NCI-H748 (cell line): Measurements from ENCODE around the gene ACTG2.
A peak's percentile ranks its signal among the peaks of the same experiment; 100 is the strongest.
"Not testable (repeated sequence)": the region's sequence is repeated elsewhere in the genome, so short reads cannot be mapped to it uniquely, and the experiment has no call there.

Source experiments
- DNase-seq: peaks from one replicate; lab custom pipeline; 2025; ENCODE audit not compliant: unreplicated experiment; lab: John Stamatoyannopoulos, UW

Gene ACTG2

DNA sequence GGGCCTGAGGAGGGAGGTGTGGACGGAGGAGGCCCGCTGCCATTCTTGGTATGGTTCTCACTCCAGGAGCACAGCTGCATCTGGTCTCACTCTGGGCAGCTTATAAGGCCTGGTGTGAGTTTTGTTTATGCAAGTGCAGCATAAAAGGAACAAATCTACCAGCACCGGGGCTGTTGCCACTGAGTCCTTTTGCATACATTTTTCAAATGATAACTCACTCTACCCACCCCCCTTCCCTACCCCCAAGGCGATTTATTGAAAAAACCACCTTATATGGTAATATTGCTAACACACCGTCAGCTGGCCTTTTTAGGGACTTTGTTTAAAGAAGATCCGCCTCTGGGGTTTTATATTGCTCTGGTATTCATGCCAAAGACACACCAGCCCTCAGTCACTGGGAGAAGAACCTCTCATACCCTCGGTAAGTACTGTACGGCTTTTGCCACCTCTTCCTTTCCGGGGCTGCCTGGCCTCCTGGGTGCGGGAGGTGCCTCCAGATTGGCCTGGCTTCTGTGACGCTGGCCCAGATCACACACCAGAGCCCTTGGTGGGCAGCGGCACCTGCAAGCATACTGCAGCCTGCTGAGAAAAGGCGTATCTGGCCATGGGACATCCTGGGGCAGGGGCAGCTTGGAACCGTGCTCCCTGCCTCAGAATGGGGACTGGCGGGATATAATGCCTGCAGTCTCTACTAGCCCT lies at the start of gene ACTG2:
Gene ACTG2 (plus strand): TSS at position 378 of the 699 bp plus-strand sequence. CDS start 8,304 bp downstream, outside the sequence.
- no peak for DNase-seq

- DNase-seq: no peak
Observed at GRCh38 chr2:73844087-73844486, 48.7 kb upstream of the ACTG2 start.

DNA sequence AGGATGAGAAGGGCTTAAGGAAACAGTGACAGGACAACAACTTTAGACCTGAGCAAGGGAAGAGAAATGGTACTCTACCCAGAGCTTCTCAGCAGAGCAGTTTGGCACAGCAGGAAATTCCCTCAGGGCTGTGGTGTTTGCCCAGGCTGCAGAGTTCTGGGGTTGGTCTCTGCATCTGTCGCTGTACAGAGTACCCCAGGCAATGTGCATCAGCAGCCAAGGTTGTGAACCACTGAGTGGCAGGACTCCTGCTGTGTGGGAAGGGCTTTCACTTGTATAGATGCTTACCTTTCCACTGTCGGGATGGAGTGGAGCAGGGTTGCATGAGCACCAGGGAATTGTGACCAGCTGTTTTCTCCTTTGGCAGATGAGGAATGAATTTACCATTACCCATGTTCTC lies 42.8 kb upstream of the ACTG2 start:
- no peak for DNase-seq

- peak; percentile 1 for DNase-seq
Observed at GRCh38 chr2:73851274-73851673, 41.5 kb upstream of the ACTG2 start.

DNA sequence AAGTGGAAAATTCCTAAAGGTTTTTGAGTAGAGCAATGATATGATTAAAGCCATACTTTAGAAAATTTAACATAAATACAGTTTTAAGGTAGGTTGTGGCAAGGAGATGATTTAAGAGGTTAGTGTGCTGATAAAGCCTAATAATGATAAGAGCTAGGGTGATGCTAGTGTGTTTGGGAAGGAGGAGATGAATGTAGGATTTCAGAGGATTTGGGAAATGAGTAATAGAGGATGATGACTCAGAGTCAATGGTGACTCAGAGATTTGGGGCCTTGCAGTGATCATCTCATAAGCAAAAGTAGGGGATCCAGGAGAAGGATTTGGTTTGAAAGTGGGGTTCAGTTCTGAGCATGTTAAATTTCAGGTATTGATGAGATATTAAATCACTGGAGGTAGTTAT lies 40.8 kb upstream of the ACTG2 start:
- DNase-seq: no peak

DNA sequence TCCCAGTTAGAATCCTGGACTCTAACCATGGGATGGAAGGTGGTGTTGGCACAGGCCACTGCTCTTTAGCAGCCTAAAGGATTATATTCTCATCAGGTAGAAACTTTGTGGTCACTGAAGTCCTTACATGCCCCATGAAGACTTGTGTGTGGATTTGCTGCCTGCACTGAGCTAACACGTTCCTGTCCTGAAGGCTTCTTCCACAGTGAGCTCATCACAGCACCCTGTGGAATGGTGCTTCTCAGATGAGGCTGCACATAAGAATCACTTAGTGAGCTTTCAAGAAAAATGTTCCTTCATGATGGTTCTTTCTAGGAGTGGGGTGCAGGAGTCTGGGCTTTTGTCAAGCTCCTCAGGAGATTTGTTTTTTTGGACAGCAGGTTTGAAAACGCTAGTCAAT lies 37.3 kb upstream of the ACTG2 start:
- no peak for DNase-seq

DNA sequence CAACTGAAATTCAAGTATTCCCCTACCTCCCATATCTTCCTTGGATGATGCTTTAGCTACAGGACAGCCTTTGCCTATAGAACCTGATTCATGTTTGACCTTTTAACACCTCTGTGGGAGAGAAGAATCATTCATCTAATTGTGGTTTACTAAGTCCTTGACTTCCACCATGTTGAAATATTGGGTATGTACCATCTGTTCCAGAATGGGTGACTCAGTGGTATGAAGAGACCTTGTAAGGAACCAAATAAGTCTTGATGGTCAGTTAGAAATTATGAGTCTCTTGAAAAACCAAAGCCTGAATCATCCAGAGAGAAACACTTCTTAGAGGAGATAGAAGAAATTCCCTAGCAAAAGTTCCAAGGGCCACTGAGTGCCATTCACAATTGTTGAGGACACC lies 36.6 kb upstream of the ACTG2 start:
- no peak for DNase-seq

GRCh38 chr2:73859721-73860586 lies 32.9 kb upstream of the ACTG2 start:
- DNase-seq: no peak

DNA sequence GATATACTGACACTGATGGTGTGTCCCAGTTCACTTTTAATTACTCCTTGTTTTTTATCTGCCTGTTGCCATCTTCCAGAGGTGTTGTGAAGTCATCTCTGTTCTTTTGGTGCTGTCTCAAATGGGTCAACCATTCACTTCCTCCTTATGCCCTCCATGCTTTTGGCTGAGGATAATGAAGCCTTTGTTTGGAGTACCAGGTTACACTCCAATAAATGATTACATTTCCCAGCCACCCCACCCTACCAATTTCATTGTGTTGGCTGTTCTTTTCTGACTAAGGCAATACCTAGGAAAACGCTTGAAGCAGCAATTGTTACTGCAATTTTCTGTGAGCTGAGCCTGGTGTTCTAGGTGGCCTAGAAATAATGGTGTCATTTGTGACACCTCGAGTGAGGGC lies 29.8 kb upstream of the ACTG2 start:
- peak; percentile 35 for DNase-seq

DNA sequence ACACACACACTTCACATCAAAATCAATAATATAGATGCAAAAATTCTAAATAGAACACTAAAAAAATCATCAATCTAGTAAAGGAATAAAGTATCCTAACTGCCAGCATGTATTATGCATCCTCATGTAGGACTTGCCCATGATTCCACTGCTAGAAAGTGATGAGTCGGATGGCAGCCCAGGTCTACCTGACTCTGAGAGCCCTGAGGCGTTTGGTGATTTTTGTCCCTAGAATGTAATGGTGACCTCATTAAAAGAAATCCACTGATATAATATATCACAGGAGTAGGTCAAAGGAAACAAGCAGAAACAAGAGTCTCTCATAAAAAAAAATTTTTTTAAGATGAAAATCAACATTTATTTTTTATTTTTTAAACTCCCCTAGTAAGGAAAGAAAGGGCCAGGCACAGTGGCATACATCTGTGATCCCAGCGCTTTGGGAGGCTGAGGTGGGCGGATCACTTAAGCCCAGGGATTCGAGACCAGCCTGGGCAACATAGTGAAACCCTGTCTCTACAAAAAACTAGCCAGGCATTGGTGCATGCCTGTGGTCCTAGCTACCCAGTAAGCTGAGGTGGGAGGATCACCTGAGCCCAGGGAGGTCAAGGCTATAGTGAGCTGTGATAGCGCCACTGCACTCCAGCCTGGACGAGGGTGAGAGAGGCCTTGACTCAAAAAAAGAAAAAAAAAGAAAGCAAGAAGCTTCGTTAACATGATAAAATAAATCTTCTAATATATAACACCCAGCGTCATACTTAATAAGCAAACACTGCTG lies 24.4 kb upstream of the ACTG2 start:
- no peak for DNase-seq

- no peak for DNase-seq
Observed at GRCh38 chr2:73870084-73870483, 22.7 kb upstream of the ACTG2 start.

DNA sequence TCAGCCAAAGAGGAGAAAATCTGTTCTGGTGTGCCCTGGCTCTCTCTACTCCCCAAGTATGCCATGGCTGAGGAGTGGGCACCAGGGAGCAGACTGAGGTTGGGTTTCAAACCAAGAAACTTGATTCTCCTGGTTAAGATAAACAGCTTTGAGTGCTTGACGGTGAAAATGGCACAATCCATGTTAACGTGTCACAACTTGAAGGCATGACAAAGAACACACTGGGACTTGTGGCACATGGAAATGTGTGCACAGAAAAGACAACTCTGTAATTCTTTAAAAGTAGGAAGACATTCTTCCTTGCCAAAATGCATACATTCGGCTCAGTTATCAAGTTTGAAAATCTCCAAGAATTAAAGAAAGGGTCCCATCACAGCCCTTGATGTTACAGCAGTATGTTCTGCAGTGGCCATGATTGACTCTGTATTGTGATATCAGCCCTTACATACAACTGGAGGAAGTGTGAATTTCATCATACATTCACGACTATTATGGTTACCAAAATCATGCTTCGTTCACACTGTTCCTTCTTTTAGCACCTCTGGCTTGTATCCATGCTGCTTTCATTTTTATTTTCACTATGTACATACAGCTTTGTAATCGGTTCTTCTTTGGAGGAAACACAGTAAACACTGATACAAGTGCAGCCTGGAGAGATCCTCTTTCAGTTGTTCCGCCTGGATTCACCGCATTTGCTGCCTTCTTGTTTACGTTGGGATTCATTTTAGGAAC lies 15.6 kb upstream of the ACTG2 start:
- DNase-seq: no peak

DNA sequence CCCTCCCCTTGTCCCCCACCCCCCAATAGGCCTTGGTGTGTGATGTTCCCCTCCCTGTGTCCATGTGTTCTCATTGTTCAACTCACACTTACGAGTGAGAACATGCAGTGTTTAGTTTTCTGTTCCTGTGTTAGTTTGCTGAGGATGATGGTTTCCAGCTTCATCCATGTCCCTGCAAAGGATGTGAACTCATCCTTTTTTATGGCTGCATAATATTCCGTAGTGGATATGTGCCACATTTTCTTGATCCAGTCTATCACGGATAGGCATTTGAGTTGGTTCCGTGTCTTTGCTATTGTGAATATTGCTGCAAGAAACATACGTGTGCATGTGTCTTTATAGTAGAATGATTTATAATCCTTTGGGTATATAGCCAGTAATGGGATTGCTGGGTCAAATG lies 14.8 kb upstream of the ACTG2 start:
- DNase-seq: not testable (repeated sequence)

DNA sequence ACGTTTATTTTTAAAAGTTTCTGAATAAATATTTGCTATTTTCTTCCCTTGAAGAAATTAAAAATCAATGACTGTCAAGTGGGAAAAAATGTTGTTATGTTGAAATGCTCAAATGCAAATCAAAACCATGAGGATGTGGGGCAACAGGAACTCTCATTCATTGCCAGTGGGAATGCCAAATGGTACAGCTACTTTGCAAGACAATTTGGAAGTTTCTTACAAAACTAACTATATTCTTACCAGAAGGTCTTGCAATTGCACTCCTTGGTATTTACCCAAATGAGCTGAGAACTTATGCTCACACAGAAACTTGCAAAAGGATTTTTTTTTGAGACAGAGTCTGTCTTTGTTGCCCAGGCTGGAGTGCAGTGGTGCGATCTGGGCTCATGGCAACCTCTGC lies 7.4 kb upstream of the ACTG2 start:
- DNase-seq: no peak

GRCh38 chr2:73886357-73886756 lies 6.5 kb upstream of the ACTG2 start:
- DNase-seq: no peak

GRCh38 chr2:73887596-73888353 lies 5.0 kb upstream of the ACTG2 start:
- not testable (repeated sequence) for DNase-seq

DNA sequence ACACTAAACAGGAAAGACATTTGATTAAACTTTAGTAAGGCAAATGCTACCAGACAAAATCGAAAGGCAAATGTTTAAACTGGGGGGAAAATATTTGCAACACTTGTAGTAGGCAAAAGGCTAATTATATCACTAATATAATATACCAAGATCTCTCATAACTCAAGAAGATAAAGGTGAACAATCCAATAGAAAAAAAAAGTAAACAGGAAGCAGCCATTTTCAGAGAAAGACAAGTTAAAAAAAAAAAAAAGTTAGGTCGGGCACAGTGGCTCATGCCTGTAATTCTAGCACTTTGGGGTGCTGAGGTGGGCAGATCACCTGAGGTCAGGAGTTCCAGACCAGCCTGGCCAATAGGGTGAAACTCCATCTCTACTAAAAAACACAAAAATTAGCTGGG lies 4.4 kb upstream of the ACTG2 start:
- no peak for DNase-seq

- no peak for DNase-seq
Observed at GRCh38 chr2:73889206-73889605, 3.6 kb upstream of the ACTG2 start.

GRCh38 chr2:73890301-73891092 lies 2.3 kb upstream of the ACTG2 start:
- DNase-seq: no peak
